ENCODE results near the gene WDR89. TPM values are rescaled to one million over a fixed set of nuclear protein-coding genes. Genes with fewer than 3 reads are reported as not detected.

WDR89 gene, protein sequence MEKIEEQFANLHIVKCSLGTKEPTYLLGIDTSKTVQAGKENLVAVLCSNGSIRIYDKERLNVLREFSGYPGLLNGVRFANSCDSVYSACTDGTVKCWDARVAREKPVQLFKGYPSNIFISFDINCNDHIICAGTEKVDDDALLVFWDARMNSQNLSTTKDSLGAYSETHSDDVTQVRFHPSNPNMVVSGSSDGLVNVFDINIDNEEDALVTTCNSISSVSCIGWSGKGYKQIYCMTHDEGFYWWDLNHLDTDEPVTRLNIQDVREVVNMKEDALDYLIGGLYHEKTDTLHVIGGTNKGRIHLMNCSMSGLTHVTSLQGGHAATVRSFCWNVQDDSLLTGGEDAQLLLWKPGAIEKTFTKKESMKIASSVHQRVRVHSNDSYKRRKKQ
- 5.5 to 10.8 TPM (median 10.6 TPM) in 5 replicates for total RNA-seq (2022; extraction: Qiagen RNA extraction; ENCODE audit: low read depth)

DNA sequence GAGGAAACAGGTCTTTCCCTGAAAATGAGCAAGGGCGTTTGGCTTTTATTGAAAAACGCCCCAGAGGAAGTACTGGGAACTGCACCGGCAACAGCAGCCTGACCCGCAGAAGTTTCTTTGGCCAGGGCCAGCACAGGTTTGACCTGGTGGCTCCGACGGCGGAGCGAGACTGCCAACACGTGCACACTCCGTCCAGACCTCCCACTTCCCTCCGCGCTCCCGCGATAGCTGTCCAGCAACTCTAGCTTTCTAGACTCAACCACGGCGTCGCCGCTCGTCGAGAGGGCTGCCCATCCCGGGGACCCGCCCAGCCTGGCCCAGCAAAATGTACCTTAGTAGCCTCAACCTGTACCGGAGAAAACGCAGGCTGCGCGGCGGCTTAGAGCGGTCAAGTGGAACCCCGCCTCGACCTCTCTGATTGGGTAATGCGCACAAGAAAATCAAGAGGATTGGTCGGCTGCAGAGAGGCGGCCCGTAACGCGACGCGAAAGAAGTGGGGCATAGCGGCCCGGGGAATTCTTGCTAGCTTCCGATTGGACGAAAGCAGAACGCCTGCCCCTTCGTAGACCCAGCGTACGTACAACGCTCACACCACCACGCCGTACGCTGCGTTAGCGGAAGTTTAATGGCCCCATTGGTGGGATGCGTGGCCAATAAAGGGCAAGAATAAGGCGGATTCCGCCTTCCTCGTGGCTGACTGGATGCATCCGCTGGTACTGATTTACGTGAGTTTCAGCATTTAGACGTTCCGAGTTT is at the start of gene WDR89:
TSS of gene WDR89 (minus strand) at position 399 of the 756 bp plus-strand sequence. CDS start 41,929 bp downstream, outside the sequence.

Other genes starting within 250 kb of the WDR89 start
- 14.4 to 26.8 TPM (median 25.7 TPM) in 5 replicates for gene PPP2R5E, start 98.5 kb downstream of the WDR89 start, total RNA-seq (2022; extraction: Qiagen RNA extraction; ENCODE audit: low read depth)
- gene SGPP1, start 86.2 kb upstream of the WDR89 start, total RNA-seq (2022; extraction: Qiagen RNA extraction; ENCODE audit: low read depth), result 5.9 to 16.9 TPM (median 16.3 TPM) in 5 replicates
- 8.7 to 10.9 TPM (median 9.2 TPM) in 5 replicates for gene SYNE2, start 211.1 kb upstream of the WDR89 start, total RNA-seq (2022; extraction: Qiagen RNA extraction; ENCODE audit: low read depth)